ENCODE measurements around the gene TCN2.
"Not testable (repeated sequence)": the region's sequence is repeated elsewhere in the genome, so short reads cannot be mapped to it uniquely, and the experiment has no call there.

Gene TCN2

GRCh38 chr22:30606455-30607299, at the start of gene TCN2:
Gene TCN2 (plus strand): TSS chr22:30607174. CDS start chr22:30607332, 158 bp downstream.
- DNase-seq, result peak; percentile 67

- DNase-seq, result no peak
These were observed 49.7 kb upstream of the TCN2 start for GRCh38 chr22:30557243-30557642.

- no peak for DNase-seq
These were observed 47.1 kb upstream of the TCN2 start for GRCh38 chr22:30559889-30560288.

DNA sequence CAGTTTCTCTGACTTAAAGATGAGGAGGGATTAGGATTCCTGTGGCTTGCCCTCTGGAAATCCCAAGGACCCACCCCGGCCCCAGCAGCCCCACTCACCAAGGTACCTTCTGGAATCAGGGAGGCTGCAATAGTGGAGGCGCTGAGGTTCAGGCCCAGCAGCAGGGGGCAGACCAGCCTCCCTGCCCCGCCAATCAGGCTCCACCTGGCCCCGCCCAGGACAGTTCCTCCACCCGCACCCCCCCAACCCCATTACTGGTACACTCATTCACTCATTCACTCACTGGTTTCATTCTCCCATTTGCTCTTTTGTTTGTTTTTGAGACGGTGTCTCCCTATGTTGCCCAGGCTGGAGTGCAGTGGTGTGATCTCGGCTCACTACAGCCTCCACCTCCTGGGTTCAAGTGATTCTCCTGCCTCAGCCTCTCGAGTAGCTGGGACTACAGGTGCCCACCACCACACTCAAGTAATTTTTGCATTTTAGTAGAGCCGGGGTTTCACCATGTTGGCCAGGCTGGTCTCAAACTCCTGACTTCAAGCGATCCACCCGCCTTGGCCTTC, 46.3 kb upstream of the TCN2 start:
- not testable (repeated sequence) for DNase-seq

- no peak for DNase-seq
These were observed 45.4 kb upstream of the TCN2 start for GRCh38 chr22:30561402-30562189.

GRCh38 chr22:30562366-30562765, 44.6 kb upstream of the TCN2 start:
- no peak for DNase-seq

DNA sequence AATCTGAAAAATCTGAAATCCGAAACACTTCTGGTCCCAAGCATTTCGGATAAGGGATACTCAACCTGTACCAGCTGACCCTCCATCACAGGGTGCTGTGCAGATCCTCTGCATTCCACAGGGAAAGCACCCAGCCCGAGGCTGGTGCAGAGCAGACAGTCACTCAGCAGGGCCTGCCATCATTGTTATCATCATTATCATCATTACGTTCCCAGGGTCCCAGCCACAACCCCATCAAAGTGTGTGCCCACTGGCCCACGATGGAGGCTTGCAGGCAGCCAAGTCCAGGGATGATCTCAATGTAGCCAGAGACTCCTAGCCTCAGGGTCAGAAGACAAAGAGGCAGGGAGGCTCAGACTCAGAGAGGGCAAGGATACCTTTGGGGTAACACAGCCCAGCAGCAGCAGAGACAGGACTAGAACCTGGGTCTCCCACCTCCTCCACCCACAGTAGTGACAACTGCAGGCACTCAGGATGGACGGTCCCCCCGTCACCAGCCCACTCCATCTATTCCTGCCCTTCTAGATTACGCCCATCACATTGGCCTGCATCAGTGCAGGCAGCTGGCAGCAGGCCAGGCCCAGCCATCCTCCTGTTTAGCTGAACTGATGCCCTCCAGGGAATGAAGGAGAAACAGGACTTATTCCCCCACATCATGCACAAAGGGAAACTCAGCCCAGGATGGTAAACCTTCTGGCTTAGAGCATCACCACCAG, 42.8 kb upstream of the TCN2 start:
- DNase-seq, result no peak

DNA sequence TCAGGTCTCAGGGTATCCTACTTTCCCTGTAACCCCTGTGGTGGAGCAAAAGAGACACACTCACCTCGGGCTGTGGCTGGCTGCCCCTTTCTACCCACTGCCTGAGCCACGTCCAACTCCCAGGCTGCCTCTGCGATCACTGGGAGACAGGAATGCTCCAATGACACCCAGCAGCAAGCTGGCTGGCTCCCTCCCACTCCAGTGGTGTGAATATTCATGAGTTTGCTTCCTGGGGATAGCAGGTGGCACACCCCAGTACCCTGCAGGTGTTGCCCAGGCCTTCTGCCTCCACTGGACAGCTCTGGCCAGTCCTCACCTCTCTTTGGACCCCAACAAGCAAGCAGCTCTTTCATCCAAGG, 42.2 kb upstream of the TCN2 start:
- no peak for DNase-seq

DNA sequence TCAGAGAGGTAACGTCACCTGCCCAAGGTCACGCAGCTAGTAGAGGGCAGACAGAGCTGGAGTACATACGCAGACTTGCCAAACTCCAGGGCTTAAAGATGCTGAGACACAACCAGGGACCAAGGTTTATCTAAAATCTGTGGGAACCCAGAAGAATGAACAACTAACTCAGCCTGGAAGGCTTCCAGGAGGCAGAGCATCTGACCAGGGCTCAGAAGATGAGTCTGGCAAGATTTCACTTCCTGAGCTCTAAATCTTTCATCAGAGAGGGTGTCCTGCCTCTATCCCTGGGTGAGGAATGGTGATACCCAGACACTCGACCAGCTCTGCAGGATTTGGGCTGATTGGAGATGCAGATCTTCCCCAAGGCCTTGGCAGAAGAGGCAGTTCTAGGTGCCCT, 41.6 kb upstream of the TCN2 start:
- DNase-seq, result no peak

- no peak for DNase-seq
These were observed 40.8 kb upstream of the TCN2 start for GRCh38 chr22:30566125-30566524.

GRCh38 chr22:30567277-30567676, 39.7 kb upstream of the TCN2 start:
- not testable (repeated sequence) for DNase-seq

- DNase-seq, result no peak
These were observed 38.7 kb upstream of the TCN2 start for GRCh38 chr22:30568137-30568805.

DNA sequence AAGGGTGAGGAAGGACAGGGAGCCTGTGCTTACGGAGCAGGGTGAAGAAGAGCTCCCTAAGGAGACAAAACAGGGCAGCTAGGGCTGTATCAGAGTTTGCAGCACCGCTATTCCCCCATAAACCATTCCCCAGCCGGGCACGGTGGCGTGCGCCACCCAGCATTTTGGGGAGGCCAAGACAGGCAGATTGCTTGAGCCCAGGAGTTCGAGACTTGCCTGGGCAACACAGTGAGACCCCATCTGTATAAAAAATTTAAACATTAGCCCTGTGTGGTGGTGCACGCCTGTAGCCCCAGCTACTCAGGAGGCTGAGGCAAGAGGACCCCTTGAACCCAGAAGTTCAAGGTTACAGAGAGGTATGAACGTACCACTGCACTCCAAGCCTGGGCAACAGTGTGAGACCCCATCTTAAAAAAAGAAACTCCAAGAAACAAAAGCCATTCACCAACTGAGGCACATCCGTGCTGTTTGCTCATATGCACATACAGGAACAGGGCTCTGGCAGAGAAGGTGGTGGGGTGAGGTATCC, 37.2 kb upstream of the TCN2 start:
- no peak for DNase-seq

DNA sequence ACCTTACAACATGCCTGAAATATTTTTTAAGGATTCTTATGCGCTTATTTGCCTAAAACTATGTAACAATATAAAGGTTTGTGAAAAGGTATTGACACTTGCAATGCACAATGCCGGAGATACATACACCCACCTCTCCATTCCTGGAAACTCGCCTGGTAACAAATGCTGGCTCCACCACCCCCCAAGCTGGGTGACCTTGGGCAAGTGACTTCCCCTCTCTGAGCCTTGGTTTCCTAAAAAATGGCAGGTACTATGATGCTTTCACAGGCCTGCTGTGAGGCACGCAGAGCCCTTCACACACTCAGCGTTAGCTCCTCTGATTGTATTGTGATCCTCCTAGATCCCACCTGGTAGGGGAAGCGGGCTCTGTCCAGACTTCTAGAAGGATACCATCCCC, 34.8 kb upstream of the TCN2 start:
- no peak for DNase-seq

GRCh38 chr22:30572840-30573593, 34.0 kb upstream of the TCN2 start:
- no peak for DNase-seq

GRCh38 chr22:30573594-30574094, 33.3 kb upstream of the TCN2 start:
- DNase-seq, result no peak

DNA sequence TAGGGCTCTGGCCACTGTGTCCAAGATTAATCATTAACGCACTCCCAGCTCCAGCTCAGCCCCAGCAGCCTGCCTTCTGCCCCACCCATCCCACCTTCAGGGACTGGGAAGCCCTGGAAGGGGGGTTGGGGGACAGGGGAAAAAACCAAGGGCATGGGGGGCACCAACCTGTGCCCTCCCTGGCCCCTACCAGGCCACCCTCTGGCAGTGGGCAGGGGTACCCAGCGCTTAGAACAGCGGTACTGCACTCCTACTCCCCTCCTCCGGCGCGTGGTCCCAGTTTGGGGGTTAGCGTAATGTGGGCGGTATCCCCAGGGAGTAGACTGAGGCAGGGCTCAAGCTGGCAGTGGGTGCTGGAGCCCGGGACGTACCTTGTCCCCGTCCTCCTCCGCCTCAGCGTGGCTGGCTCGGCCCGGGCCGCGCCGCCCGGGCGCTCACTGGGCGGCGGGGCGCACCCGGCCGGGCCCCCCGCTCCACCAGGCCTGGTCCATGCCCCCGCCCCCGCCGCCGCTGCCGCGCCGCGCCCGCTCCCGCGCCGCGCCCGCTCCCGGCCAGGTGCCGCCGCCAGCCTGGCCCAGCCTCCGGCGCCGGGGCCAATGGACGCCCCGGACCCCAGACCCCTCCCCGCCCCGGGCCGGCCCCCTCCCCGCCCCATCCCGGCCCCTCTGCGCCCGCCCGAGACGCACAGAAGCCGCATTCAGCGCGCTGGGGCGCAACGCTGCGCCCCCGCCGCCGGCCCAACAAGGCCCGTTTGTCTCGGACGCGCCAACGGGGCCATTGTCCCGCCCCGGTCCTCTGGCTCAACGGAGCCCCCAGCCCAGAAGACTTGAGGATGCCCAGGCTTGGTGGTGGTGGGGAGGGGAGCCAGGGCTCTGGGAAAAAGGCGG, 32.6 kb upstream of the TCN2 start, which contains the start of gene GAL3ST1:
Gene GAL3ST1, minus strand, starts transcription at position 571 of the 887 bp plus-strand sequence. CDS start 17,273 bp downstream, outside the sequence.
- no peak for DNase-seq

DNA sequence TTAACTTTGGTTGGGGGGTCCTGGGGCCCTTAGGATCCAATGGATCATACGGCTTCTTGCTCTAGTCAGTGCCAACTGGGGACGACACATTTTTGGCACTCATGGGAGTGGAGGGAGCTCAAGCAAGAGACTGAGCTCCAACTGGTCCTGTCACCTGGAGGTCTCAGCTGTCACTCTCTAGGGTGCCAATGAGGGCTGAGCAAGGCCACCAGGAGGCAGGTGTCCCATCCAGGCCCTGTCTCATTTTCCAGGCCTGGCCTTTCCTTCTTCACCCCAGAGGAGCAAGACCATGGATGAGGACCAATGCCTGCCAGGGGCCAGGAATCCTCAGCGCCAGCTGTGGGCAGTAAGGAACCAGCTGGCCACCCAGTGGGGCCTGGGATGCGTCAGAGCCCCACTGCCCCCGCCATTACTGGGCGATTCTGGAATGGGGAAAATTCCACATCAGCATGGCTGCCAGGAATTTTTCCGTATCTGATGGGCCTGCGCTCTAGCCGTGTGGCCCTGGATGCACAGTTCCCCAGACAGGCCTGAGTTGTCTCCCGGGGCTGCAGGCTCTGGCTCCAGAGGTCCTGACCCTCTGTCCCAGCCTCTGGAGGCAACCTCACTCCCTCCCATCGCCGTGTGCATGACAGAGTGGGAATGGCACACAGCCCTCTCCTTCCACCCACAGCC, 31.8 kb upstream of the TCN2 start:
- no peak for DNase-seq

DNA sequence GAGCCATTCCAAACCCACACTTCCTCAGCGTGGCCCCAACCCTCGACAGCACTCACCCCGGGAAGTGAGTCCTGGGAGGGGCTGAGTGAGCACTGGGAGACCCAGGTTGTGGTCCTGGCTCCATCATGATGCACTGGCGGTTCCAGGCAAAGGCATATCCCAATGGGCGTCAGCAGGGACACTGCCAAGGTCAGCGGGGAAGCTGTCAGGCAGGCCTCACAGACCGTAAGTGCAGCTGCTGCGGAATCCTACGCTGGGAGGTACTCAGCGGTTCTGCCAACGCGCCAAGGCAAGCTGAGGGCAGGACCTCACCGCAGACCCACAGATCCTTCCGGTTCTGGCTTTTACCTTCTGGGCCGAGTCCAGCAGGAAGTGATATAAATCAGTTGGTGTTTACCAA, 31.1 kb upstream of the TCN2 start:
- no peak for DNase-seq

GRCh38 chr22:30578481-30578880, 28.5 kb upstream of the TCN2 start:
- no peak for DNase-seq

Measured in DMS79 (cell line).